Fibroblast of gingiva (primary cell): Measurements from ENCODE around the gene DENND1C.

Experiments
- DNase-seq: peaks from one replicate; pipeline ENCODE4 v3.0.0-alpha.2; 2011; ENCODE audit warnings: low read depth

DENND1C gene, protein sequence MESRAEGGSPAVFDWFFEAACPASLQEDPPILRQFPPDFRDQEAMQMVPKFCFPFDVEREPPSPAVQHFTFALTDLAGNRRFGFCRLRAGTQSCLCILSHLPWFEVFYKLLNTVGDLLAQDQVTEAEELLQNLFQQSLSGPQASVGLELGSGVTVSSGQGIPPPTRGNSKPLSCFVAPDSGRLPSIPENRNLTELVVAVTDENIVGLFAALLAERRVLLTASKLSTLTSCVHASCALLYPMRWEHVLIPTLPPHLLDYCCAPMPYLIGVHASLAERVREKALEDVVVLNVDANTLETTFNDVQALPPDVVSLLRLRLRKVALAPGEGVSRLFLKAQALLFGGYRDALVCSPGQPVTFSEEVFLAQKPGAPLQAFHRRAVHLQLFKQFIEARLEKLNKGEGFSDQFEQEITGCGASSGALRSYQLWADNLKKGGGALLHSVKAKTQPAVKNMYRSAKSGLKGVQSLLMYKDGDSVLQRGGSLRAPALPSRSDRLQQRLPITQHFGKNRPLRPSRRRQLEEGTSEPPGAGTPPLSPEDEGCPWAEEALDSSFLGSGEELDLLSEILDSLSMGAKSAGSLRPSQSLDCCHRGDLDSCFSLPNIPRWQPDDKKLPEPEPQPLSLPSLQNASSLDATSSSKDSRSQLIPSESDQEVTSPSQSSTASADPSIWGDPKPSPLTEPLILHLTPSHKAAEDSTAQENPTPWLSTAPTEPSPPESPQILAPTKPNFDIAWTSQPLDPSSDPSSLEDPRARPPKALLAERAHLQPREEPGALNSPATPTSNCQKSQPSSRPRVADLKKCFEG

GRCh38 chr19:6481541-6482342 is at the start of gene DENND1C:
Gene DENND1C (minus strand): TSS chr19:6481787. CDS start chr19:6481695, 92 bp downstream.
- no peak for DNase-seq

DNA sequence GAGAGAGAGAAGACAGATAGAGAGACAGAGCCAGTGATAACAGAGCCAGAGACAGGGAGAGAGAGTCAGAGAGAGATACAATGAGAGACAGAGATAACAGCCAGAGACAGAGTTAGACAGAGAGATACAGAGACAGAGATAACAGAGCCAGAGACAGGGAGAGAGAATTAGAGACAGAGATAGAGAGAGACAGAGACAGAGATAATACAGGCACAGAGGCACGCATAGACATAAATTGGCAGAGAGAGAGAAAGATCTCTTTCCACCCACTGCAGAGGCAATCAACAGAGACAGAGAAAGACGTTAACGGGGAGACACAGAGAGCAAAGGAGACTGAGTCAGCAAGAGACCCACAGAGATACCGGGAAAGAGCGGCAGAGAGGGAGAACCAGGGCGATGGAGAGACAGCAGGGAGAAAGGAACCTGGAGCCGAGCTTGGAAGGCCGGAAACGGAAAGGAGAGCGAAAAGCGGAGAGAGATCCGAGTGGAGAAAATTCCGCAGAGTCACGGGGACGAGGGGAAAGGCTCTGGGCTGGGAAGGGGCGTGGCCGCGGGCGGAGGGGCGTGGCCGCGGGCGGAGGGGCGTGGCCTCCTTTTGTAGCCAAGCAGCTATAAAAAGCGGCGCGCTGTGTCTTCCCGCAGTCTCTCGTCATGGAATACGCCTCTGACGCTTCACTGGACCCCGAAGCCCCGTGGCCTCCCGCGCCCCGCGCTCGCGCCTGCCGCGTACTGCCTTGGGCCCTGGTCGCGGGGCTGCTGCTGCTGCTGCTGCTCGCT is 49.0 kb upstream of the DENND1C start, which contains the start of gene TNFSF9:
TSS of gene TNFSF9 (plus strand) at position 641 of the 777 bp plus-strand sequence. CDS start at position 652, 11 bp downstream.
- DNase-seq = peak; percentile 76

GRCh38 chr19:6529937-6530385 is 48.4 kb upstream of the DENND1C start:
- no peak for DNase-seq

- no peak for DNase-seq
Measured at GRCh38 chr19:6529351-6529750, 47.8 kb upstream of the DENND1C start.

DNA sequence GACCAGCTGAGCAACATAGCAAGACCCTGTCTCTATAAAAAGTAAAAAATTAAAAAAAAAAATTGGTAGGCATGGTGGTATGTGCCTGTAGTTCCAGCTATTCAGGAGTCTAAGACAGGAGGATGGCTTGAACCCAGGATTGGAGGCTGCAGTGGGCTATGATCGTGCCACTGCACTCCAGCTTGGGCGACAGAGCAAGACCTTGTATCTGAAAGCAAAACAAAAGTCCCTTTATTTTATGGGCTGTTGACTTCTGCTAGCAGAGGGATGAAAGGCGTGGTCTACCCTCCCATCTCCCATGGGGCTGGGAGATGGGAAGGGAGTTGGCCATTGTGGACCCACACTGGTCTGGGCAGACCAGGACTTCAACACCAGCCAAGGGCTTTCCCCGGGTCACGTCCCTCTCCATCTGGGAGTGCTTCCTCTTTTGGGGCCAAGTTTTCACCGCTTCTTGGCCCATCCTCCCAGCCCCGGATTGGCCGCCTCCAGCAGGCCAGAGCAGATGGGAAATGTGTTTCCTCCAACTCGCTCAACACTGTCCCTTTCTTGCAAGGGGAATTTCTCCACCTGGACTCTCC is 47.0 kb upstream of the DENND1C start:
- DNase-seq = no peak

DNA sequence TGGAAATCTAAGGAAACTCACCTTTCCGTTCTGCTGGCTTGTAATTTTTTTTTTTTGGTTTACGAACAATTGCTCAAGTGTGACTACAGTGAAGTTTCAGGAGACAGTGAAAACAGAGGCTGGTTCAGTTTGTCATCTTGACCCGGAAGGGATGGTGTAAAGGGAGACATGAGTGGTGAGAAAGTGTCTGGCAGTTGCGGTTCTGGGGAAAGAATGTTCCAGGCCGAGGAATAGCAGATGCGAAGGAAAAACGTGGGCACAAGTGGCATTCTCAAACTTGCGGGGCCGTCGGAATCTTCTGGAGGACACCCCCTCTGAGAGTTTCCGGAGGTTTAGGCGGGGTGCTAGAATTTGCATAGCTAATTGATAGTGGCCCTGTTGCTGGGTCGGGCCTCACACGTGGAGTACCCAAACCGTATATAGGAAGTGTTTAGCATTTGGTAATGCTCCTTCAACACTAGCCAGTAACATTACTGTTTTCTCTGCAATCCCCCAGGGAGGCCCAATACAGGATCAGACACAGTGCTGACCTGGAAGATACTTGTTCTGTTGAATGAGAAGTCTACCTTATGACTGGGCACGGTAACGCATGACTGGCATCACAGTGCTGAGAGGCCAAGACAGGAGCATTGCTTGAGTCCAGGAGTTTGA is 46.4 kb upstream of the DENND1C start:
- no peak for DNase-seq

DNA sequence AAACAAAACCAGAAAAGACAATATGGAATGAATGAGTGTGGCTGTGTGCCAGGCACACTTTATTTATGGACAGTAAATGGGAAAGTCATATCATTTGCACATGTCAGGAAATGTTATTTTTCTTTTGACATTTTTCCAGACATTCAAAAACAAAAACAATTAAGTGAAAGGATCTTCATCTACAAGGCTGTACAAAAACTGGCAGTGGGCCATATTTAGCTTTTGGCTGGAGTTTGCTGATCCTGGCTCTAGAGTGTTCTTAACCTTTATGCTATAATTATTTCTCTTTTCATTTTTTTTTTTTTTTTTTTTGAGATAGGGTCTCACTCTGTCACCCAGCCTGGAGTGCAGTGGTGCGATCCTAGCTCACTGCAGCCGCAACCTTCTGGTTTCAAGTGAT is 42.7 kb upstream of the DENND1C start:
- no peak for DNase-seq

- no peak for DNase-seq
Measured at GRCh38 chr19:6522712-6523111, 41.1 kb upstream of the DENND1C start.

DNA sequence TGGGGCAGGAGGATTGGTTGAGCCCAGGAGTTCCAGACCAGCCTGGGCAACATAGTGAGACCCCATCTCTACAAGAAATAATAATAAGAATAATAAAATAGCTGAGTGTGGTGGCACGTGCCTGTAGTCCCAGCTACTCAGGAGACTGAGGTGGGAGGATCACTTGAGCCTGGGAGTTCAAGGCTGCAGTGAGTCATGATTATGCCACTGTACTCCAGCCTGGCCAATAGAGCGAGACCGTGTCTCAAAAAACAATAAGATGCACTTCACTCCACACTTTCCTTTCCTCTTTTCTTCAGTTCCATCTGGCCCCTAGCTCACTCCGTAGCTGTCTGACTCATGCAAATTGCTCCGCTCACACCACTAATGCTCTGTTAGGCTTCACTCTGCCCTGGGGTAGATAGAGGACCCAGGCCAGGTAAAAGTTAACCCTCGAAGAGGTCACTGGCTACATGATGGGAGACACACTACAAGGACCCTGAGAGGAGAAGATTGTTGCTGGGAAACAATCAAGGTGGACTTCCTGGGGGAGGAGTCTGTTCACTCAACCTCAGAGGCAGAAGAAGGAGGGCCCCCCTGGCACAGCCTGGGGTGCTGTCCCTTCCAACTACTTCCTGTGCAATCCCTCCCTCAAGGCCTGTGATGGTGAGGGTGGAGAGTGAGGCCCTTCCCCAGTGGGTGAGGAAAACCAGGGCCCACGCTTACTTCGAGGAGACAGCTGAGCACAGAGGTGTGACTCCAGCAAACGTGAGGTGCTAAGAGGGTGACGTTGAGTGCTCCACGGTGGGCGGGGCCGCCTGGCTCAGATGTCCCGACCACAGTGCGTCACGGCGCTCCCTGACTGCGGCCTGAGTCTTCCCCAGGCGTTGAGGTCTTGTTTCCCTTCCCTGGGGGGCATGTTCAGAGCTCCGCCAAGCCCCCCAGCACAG is 40.4 kb upstream of the DENND1C start:
- DNase-seq = no peak

GRCh38 chr19:6519289-6519688 is 37.7 kb upstream of the DENND1C start:
- DNase-seq = peak; percentile 48

- no peak for DNase-seq
Measured at GRCh38 chr19:6518145-6518911, 36.7 kb upstream of the DENND1C start.

DNA sequence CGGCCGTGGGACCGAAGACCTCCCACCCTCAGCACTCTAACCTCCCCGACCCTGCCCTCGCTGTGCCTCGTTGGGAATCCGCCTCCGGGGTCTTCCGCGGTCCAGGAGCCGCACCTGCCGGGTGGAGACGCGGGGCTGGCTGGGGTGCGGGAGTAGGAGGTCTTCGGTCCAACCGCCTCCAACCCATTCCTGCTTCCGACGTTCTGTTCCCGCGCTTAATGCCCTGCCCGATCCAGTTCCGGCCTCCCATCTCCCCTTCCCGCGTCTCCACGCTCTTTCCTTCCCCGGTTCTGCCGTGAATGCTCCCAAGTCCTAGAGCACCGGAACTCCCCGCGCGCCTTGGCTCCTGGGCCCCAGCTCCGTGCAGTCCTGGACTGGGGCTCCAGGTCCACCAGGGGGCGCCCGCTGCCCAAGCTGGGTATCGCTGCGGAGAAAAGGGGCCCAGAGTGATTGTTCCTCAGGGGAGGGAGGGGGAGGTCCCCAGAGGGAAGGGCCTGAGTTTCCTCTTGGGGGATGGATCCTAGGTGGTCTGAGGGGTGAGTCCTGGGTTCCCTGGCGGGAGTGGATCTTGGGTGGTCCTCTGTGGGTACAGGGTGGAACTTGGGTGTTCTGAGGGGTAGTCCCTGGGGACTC is 35.2 kb upstream of the DENND1C start:
- peak; percentile 57 for DNase-seq

- DNase-seq = peak; percentile 75
Measured at GRCh38 chr19:6516018-6516658, 34.6 kb upstream of the DENND1C start.

DNA sequence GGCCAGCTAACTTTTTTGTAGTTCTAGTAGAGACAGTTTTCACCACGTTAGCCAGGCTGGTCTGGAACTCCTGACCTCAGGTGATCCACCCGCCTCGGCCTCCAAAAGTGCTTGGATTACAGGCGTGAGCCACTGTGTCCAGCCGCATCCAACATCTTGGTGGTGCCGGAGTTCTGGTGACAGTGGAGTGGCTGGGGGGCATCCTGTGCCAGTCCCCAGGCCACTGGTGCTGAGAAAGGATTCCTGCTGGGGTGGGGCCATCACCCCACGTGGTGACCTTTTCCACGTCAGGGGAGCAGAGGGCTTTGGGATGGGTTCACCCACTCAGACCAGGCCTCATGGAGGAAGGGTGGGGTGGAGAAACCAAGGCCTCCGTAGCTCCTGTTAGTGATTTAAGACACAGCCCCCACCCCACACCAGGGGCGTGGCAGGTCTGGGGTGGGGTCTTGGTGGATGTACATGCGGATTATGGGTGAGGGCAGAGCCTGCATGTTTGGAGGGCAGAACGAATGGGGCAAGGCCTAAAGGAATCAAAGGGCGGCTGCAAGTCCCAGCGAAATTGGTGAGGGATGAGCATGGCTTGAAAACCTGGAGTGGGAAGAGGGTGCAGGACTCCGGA is 33.4 kb upstream of the DENND1C start:
- DNase-seq = no peak

DNA sequence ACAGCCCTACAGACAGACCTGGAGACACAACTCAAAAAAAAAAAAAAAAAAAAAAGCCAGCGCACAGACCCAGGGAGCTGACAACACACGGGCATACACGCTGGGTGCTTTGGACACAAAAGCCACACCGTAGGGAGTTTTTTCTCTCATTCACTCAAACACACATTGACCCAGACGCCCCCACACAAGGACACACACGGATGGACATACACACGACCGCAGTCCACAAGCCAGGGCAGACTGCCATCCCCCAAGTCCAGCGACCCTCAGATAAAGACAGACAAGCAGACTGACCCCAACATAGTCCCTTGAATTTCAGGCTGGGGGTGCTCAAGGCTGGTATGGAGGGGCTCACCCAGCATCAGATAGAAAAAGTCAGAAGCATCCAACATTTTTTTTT is 32.5 kb upstream of the DENND1C start:
- no peak for DNase-seq

DNA sequence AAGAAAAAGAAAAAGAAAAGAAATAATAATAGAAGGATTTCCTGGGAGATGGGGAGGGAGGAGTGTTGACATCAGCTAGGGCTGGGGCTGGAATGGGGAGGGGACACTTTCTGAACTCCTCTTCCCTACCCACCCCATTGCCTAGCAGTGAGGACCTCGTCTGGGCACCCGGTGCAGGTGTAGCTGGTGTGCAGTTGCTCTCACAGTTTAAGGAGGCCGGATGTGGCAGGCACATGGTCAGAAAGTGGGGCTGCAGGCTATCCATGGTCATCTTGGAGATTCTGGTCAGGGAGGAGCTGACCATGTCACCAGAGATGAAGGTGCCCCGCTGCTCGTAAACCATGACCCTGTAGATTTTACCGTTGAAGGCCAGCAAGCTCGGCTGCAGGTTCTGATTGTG is 29.0 kb upstream of the DENND1C start:
- DNase-seq = no peak
